H9 (cell line): Measurements from ENCODE around the gene TCF20. TPM values are rescaled to one million over a fixed set of nuclear protein-coding genes. Genes with fewer than 3 reads are reported as not detected.
A peak's percentile ranks its signal among the peaks of the same experiment; 100 is the strongest.

ENCODE experiments used
- DNase-seq: peaks from one replicate; pipeline ENCODE4 v3.0.0-alpha.2; 2017
- H2AFZ ChIP-seq: one replicate; pipeline ENCODE4 v1.6.1; 2013; ENCODE audit warnings: mild to moderate bottlenecking, low read length, control low read depth, moderate library complexity
- H2AK5ac ChIP-seq: 2 replicates; pipeline ENCODE4 v1.6.1; 2013; ENCODE audit warnings: low read length, control low read depth, mixed read lengths; ENCODE audit not compliant: insufficient read length
- H2BK120ac ChIP-seq: one replicate; pipeline ENCODE4 v1.6.1; 2013; ENCODE audit warnings: low read depth, mild to moderate bottlenecking, low read length, control low read depth, inconsistent platforms; ENCODE audit not compliant: poor library complexity, severe bottlenecking
- H2BK12ac ChIP-seq: 2 replicates; pipeline ENCODE4 v1.6.1; 2013; ENCODE audit warnings: low read length, control low read depth, mixed read lengths, low read depth; ENCODE audit not compliant: insufficient read length
- H2BK15ac ChIP-seq: 2 replicates; pipeline ENCODE4 v1.6.1; 2013; ENCODE audit warnings: low read depth, low read length, control low read depth
- H2BK20ac ChIP-seq: one replicate; pipeline ENCODE4 v1.6.1; 2013; ENCODE audit warnings: low read depth, mild to moderate bottlenecking, low read length, control low read depth, inconsistent platforms; ENCODE audit not compliant: poor library complexity, severe bottlenecking
- H2BK5ac ChIP-seq: 2 replicates; pipeline ENCODE4 v1.6.1; 2013; ENCODE audit warnings: low read length, control low read depth, mixed read lengths; ENCODE audit not compliant: insufficient read length
- H3K14ac ChIP-seq: 2 replicates; pipeline ENCODE4 v1.6.1; 2013; ENCODE audit warnings: low read length, control low read depth; ENCODE audit not compliant: insufficient read depth
- H3K18ac ChIP-seq: 2 replicates; pipeline ENCODE4 v1.6.1; 2013; ENCODE audit warnings: low read depth, mild to moderate bottlenecking, mixed read lengths, low read length, control low read depth; ENCODE audit not compliant: insufficient read length
- H3K23ac ChIP-seq: 2 replicates; pipeline ENCODE4 v1.6.1; 2013; ENCODE audit warnings: low read length, control low read depth, mixed read lengths, low read depth; ENCODE audit not compliant: insufficient read length
- H3K23me2 ChIP-seq: 2 replicates; pipeline ENCODE4 v1.6.1; 2013; ENCODE audit warnings: low read depth, mild to moderate bottlenecking, mixed read lengths, low read length, control low read depth; ENCODE audit not compliant: insufficient read length, poor library complexity, severe bottlenecking
- H3K27ac ChIP-seq: 2 replicates; pipeline ENCODE4 v1.5.1; 2013; ENCODE audit warnings: low read length, control low read depth, mixed read lengths, low read depth; ENCODE audit not compliant: insufficient read length
- H3K27me3 ChIP-seq: 2 replicates; pipeline ENCODE4 v1.6.1; 2013; ENCODE audit warnings: low read length, control low read depth, inconsistent platforms; ENCODE audit not compliant: insufficient read depth
- H3K4ac ChIP-seq: 2 replicates; pipeline ENCODE4 v1.6.1; 2013; ENCODE audit warnings: low read depth, mild to moderate bottlenecking, control low read depth, inconsistent platforms, low read length, moderate library complexity
- H3K4me1 ChIP-seq: 2 replicates; pipeline ENCODE4 v1.6.1; 2013; ENCODE audit warnings: low read length, control low read depth, inconsistent platforms; ENCODE audit not compliant: insufficient read depth
- H3K4me2 ChIP-seq: 2 replicates; pipeline ENCODE4 v1.6.1; 2013; ENCODE audit warnings: low read length, control low read depth, mixed read lengths; ENCODE audit not compliant: insufficient read length, insufficient read depth
- H3K56ac ChIP-seq: 2 replicates; pipeline ENCODE4 v1.6.1; 2013; ENCODE audit warnings: low read depth, mild to moderate bottlenecking, mixed read lengths, low read length, control low read depth; ENCODE audit not compliant: insufficient read length
- H3K79me1 ChIP-seq: 2 replicates; pipeline ENCODE4 v1.6.1; 2013; ENCODE audit warnings: low read depth, mild to moderate bottlenecking, moderate library complexity, low read length, control low read depth, inconsistent platforms; ENCODE audit not compliant: insufficient read depth, poor library complexity, severe bottlenecking
- H3K79me2 ChIP-seq: 2 replicates; pipeline ENCODE4 v1.6.1; 2013; ENCODE audit warnings: low read length, control low read depth, inconsistent platforms; ENCODE audit not compliant: insufficient read depth
- H3K9ac ChIP-seq: 2 replicates; pipeline ENCODE4 v1.6.1; 2013; ENCODE audit warnings: low read length, control low read depth, mixed read lengths; ENCODE audit not compliant: insufficient read length; ENCODE audit errors: extremely low read depth
- H3K9me3 ChIP-seq: one replicate; pipeline ENCODE4 v1.6.1; 2013; ENCODE audit warnings: low read depth, low read length, inconsistent platforms; ENCODE audit not compliant: control insufficient read depth
- H3T11ph ChIP-seq: one replicate; pipeline ENCODE4 v1.6.1; 2013; ENCODE audit warnings: mild to moderate bottlenecking, low read length, control low read depth, inconsistent platforms
- H4K20me1 ChIP-seq: one replicate; pipeline ENCODE4 v1.6.1; 2013; ENCODE audit not compliant: control insufficient read depth, insufficient read length, insufficient read depth
- H4K5ac ChIP-seq: 2 replicates; pipeline ENCODE4 v1.6.1; 2013; ENCODE audit warnings: low read depth, mild to moderate bottlenecking, mixed read lengths, low read length, control low read depth; ENCODE audit not compliant: insufficient read length
- H4K8ac ChIP-seq: replicated peaks from 2 replicates; pipeline ENCODE4 v1.6.1; 2013; ENCODE audit warnings: low read length, control low read depth, mixed read lengths, low read depth; ENCODE audit not compliant: insufficient read length
- H4K91ac ChIP-seq: 2 replicates; pipeline ENCODE4 v1.6.1; 2013; ENCODE audit warnings: low read depth, mild to moderate bottlenecking, moderate library complexity, mixed read lengths, low read length, control low read depth; ENCODE audit not compliant: insufficient read length
- H3K27ac Mint-ChIP-seq, 3 experiments: 2 replicates in 2 of 3; 3 replicates in 1 of 3; pipeline ENCODE4 v1.8.0; 2020 to 2021; ENCODE audit warnings: mixed read lengths in 3 of 3, mild to moderate bottlenecking in 1 of 3, moderate library complexity in 1 of 3
- H3K27me3 Mint-ChIP-seq: 2 replicates; pipeline ENCODE4 v1.8.0; 2021; ENCODE audit warnings: low read depth, mild to moderate bottlenecking, moderate library complexity, mixed read lengths
- H3K36me3 Mint-ChIP-seq, 3 experiments: 2 replicates in 2 of 3; 3 replicates in 1 of 3; pipeline ENCODE4 v1.8.0; 2020 to 2021; ENCODE audit warnings: low read depth in 3 of 3, mixed read lengths in 3 of 3; ENCODE audit not compliant: insufficient read depth in 1 of 3
- H3K4me1 Mint-ChIP-seq, 2 experiments: 2 replicates each; pipeline ENCODE4 v1.8.0; 2020; ENCODE audit warnings: mixed read lengths in 2 of 2
- H3K4me3 Mint-ChIP-seq, 2 experiments: 2 replicates in 1 of 2; 3 replicates in 1 of 2; pipeline ENCODE4 v1.8.0; 2020 to 2021; ENCODE audit warnings: mild to moderate bottlenecking in 2 of 2, mixed read lengths in 2 of 2, moderate library complexity in 1 of 2
- H3K9me3 Mint-ChIP-seq, 2 experiments: 2 replicates in 1 of 2; 3 replicates in 1 of 2; pipeline ENCODE4 v1.8.0; 2020; ENCODE audit warnings: mild to moderate bottlenecking in 2 of 2, mixed read lengths in 2 of 2, moderate library complexity in 1 of 2
- CTCF ChIP-seq: fragments of 200-600 bp; sonication (generic); conservative IDR thresholded peaks from 3 replicates; pipeline ENCODE4 v1.8.0; 2021; ENCODE audit warnings: antibody characterized with exemption, mild to moderate bottlenecking
- WGBS: extraction: QIAGEN DNeasy Blood & Tissue Kit; methylation state at CpG from one replicate; pipeline ENCODE4 v1.1.7; 2013; ENCODE audit warnings: missing lambda C conversion rate, low lambda C conversion rate, mixed read lengths; ENCODE audit not compliant: insufficient read length; ENCODE audit errors: extremely low coverage; 5-methylcytosine and 5-hydroxymethylcytosine counted together
- total RNA-seq: library from RNA; stranded (reverse); gene quantifications from 2 replicates; pipeline ENCODE4 v1.2.1, GENCODE V29; 2021

Gene TCF20
- total RNA-seq, 1 experiment from 2014 or later, result 75.6 TPM

DNA sequence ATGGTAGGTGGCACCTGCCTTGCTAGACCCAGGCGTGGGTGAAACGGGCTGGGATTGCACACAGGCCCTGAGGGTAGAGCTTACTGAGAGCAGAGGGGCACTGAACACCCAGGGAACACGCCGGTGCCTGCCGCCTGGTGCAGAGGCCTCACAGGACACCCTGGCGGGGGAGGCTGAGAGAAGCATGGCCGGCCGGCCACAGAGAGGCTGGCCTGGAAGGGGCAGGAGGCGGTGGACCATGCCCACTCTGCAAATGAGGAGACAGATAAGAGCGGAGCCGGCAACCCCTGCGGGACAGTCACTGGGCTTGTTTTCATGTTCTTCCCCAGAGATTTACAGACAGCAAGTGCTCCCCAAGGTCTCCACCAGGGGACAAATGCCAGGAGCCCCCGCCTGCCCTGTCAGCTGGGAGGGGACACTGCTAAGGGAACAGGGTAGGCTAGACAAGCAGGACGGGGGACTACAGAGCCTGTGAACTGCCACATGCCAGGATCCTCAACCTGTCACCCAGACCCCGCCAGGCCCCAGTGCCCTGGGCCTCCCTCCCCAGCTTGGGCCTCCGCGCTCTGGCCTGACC, 38.5 kb upstream of the TCF20 start:
- Histone ChIP-seq H3K79me1 (no peaks in the 10 kb centered on the region), H4K91ac (no peak overlapping the region), H3K9me3 (no peaks in the 10 kb centered on the region), H3K4me2 (no peak overlapping the region), H3K18ac (no peak overlapping the region), H2BK5ac (no peak overlapping the region), H2AFZ (no peak overlapping the region), H4K20me1 (no peaks in the 10 kb centered on the region), H3K14ac (peak overlapping the region; percentile 21; the same call in 1 of the 2 replicates), H2BK15ac (no peak overlapping the region), H3K4me1 (peaks cover 5% of the 10 kb centered on the region; the same call in 1 of the 2 replicates), H2BK20ac (no peak overlapping the region), H3K27ac (no peak overlapping the region), H2BK120ac (no peak overlapping the region), H3K23me2 (no peaks in the 10 kb centered on the region), H3K23ac (no peak overlapping the region), H2BK12ac (no peak overlapping the region), H4K8ac (no peak overlapping the region), H3K79me2 (no peaks in the 10 kb centered on the region), H3K56ac (no peak overlapping the region), H3T11ph (no peak overlapping the region), H3K4ac (no peak overlapping the region), H3K27me3 (no peaks in the 10 kb centered on the region), H3K9ac (no peak overlapping the region), H2AK5ac (no peak overlapping the region), H4K5ac (no peak overlapping the region)
- peaks cover 0 to 2% (median 0%) of the 10 kb centered on the region in 3 experiments; a peak in 1 of 7 replicates for H3K36me3 Mint-ChIP-seq
- H3K4me1 Mint-ChIP-seq, result peaks cover 24 to 42% of the 10 kb centered on the region in 2 experiments
- no peak for DNase-seq
- H3K27ac Mint-ChIP-seq, result no peak overlapping the region
- peak; percentile 43 for TF ChIP-seq CTCF
- no peak overlapping the region for H3K4me3 Mint-ChIP-seq
- H3K9me3 Mint-ChIP-seq, result no peaks in the 10 kb centered on the region
- H3K27me3 Mint-ChIP-seq, result peaks cover 42% of the 10 kb centered on the region
- no CpG with 5 or more reads among the region's 17 CpGs for WGBS
